HCT116 (cell line): ENCODE measurements around the gene SRGAP3.

ENCODE experiments used
- CTCF ChIP-seq, 3 experiments: fragments of 200-600 bp in 1 of 3; sonication (generic) in 1 of 3; IDR thresholded peaks in 2 of 3; conservative IDR thresholded peaks in 1 of 3; 2 replicates each; pipeline ENCODE4 v1.5.1; 2012 to 2017; ENCODE audit warnings: low read depth in 2 of 3, low read length in 2 of 3, antibody characterized with exemption in 1 of 3, borderline replicate concordance in 1 of 3, control low read depth in 1 of 3, mild to moderate bottlenecking in 1 of 3, mixed read lengths in 1 of 3, mixed run types in 1 of 3, moderate library complexity in 1 of 3; ENCODE audit not compliant: insufficient read depth in 1 of 3
- MAX ChIP-seq: IDR thresholded peaks from 2 replicates; pipeline ENCODE4 v1.6.1; 2012
- SP1 ChIP-seq: IDR thresholded peaks from 2 replicates; pipeline ENCODE4 v1.6.1; 2012; ENCODE audit warnings: low read depth
- ZNF274 ChIP-seq: fragments of 200-500 bp; sonication (Bioruptor generic); IDR thresholded peaks from 2 replicates; pipeline ENCODE4 v1.6.1; 2014; ENCODE audit warnings: mild to moderate bottlenecking, low read depth, low read length, inconsistent platforms

- TF ChIP-seq MAX (no peak), ZNF274 (no peak), SP1 (no peak), CTCF (IDR thresholded peaks at IDR 0.05 in 2 of 3, conservative IDR thresholded peaks at IDR 0.05 in 1 of 3; ENCODE audit: borderline replicate concordance in 1 of 3, insufficient read depth in 1 of 3, low read depth in 2 of 3, low read length in 2 of 3) (no peak)
These were observed 10.6 kb downstream of the SRGAP3 start for GRCh38 chr3:9238721-9239295.
